HepG2 (cell line): Measurements from ENCODE around the gene PTGIR. TPM values are rescaled to one million over a fixed set of nuclear protein-coding genes. Genes with fewer than 3 reads are reported as not detected.

Source experiments
- BCL3 ChIP-seq: sonication (generic); formaldehyde crosslinking; IDR thresholded peaks from 2 replicates; pipeline ENCODE4 v1.5.1; 2020; ENCODE audit warnings: mild to moderate bottlenecking, missing genetic modification reagents, moderate library complexity
- DBP ChIP-seq: sonication (generic); formaldehyde crosslinking; IDR thresholded peaks from 2 replicates; pipeline ENCODE4 v1.4.0; 2020; ENCODE audit warnings: missing genetic modification reagents; ENCODE audit errors: not compliant biosample characterization
- EHMT2 ChIP-seq: fragments of 200-600 bp; sonication (generic); IDR thresholded peaks from 2 replicates; pipeline ENCODE4 v1.7.0; 2017; ENCODE audit warnings: antibody characterized with exemption, low read depth, low read length, borderline replicate concordance
- JDP2 ChIP-seq: sonication (generic); formaldehyde crosslinking; IDR thresholded peaks from 2 replicates; pipeline ENCODE4 v1.8.1; 2022; ENCODE audit warnings: missing genetic modification reagents, borderline replicate concordance
- KDM1A ChIP-seq: IDR thresholded peaks from 2 replicates; pipeline ENCODE4 v1.6.1; 2016; ENCODE audit warnings: missing compliant biosample characterization
- MATR3 ChIP-seq: sonication (generic); formaldehyde crosslinking; IDR thresholded peaks from 2 replicates; pipeline ENCODE4 v1.4.0; 2020; ENCODE audit warnings: missing genetic modification reagents
- NR0B2 ChIP-seq: sonication (generic); formaldehyde crosslinking; IDR thresholded peaks from 2 replicates; pipeline ENCODE4 v1.4.0; 2020; ENCODE audit warnings: mild to moderate bottlenecking, missing genetic modification reagents
- PLSCR1 ChIP-seq: sonication (generic); formaldehyde crosslinking; IDR thresholded peaks from 2 replicates; pipeline ENCODE4 v1.5.0; 2020; ENCODE audit warnings: missing genetic modification reagents, mild to moderate bottlenecking, borderline replicate concordance
- PRDM15 ChIP-seq: sonication (generic); formaldehyde crosslinking; IDR thresholded peaks from 2 replicates; pipeline ENCODE4 v1.4.0; 2020; ENCODE audit warnings: missing genetic modification reagents
- RAD21 ChIP-seq: fragments of 450-650 bp; formaldehyde crosslinking; IDR thresholded peaks from 2 replicates; pipeline ENCODE4 v1.5.0; 2020; ENCODE audit warnings: mild to moderate bottlenecking
- RBM22 ChIP-seq: fragments of 200-400 bp; formaldehyde crosslinking; optimal IDR thresholded peaks from 2 replicates; pipeline ENCODE3; 2017; ENCODE audit warnings: mild to moderate bottlenecking, low read length, moderate library complexity
- SAP130 ChIP-seq: IDR thresholded peaks from 2 replicates; pipeline ENCODE4 v1.6.1; 2016; ENCODE audit warnings: low read depth
- SMAD3 ChIP-seq: sonication (generic); formaldehyde crosslinking; IDR thresholded peaks from 2 replicates; pipeline ENCODE4 v1.4.0; 2020; ENCODE audit warnings: missing genetic modification reagents
- SMC3 ChIP-seq: IDR thresholded peaks from 2 replicates; pipeline ENCODE4 v1.6.1; 2011; ENCODE audit warnings: low read length, improper control_type of control experiment
- TBP ChIP-seq: sonication (generic); formaldehyde crosslinking; IDR thresholded peaks from 2 replicates; pipeline ENCODE4 v1.5.0; 2020; ENCODE audit warnings: missing genetic modification reagents
- ZFX ChIP-seq: sonication (generic); formaldehyde crosslinking; IDR thresholded peaks from 2 replicates; pipeline ENCODE4 v1.4.0; 2020; ENCODE audit warnings: mild to moderate bottlenecking, low read depth, missing genetic modification reagents, moderate library complexity
- ZNF224 ChIP-seq: sonication (generic); formaldehyde crosslinking; IDR thresholded peaks from 2 replicates; pipeline ENCODE4 v1.5.0; 2020; ENCODE audit warnings: mild to moderate bottlenecking, missing genetic modification reagents
- ZNF333 ChIP-seq: sonication (generic); formaldehyde crosslinking; IDR thresholded peaks from 2 replicates; pipeline ENCODE4 v1.4.0; 2020; ENCODE audit warnings: mild to moderate bottlenecking, missing genetic modification reagents, borderline replicate concordance
- ZNF414 ChIP-seq: sonication (generic); formaldehyde crosslinking; IDR thresholded peaks from 2 replicates; pipeline ENCODE4 v1.5.0; 2020; ENCODE audit warnings: missing genetic modification reagents
- ZNF691 ChIP-seq: sonication (generic); formaldehyde crosslinking; IDR thresholded peaks from 2 replicates; pipeline ENCODE4 v1.4.0; 2020; ENCODE audit warnings: missing genetic modification reagents, low read depth, mild to moderate bottlenecking, borderline replicate concordance
- ZNF772 ChIP-seq: sonication (generic); formaldehyde crosslinking; IDR thresholded peaks from 2 replicates; pipeline ENCODE4 v1.5.0; 2020; ENCODE audit warnings: mild to moderate bottlenecking, missing genetic modification reagents
- ZSCAN9 ChIP-seq: IDR thresholded peaks from 2 replicates; pipeline ENCODE4 v1.6.1; 2016; ENCODE audit warnings: borderline replicate concordance
- polyA plus RNA-seq, 8 experiments: library from polyadenylated mRNA; depleted of rRNA in 3 of 8; stranded (reverse) in 7 of 8; unstranded in 1 of 8; fragments of >200 nt; fragmentation: Illumina TruSeq in 4 of 8; extraction: Trizol in 4 of 8; gene quantifications; 2 replicates each; pipeline versions ENCODE4 v1.2.1 to v1.2.3, GENCODE V29; 2011 to 2016; ENCODE audit warnings: low read depth in 4 of 8, missing spikeins in 1 of 8, mixed read lengths in 1 of 8; ENCODE audit not compliant: insufficient read depth in 1 of 8
- total RNA-seq, 5 experiments: library from RNA; depleted of rRNA; stranded (reverse); fragments of >200 nt; fragmentation: Illumina TruSeq; extraction: Trizol; gene quantifications; 2 replicates each; pipeline ENCODE4 v1.2.3, GENCODE V29; 2016; ENCODE audit warnings: low read depth in 1 of 5

Gene PTGIR
- total and polyA plus RNA-seq, 2 of the 13 experiments (the other 11 are each of a cell fraction or from before 2014, with no cell fraction given) = not detected

GRCh38 chr19:46614114-46614722, 10.7 kb downstream of the PTGIR start (continued):
- no peak for TF ChIP-seq PLSCR1 (CRISPR knock-in tag)
- TF ChIP-seq KDM1A (CRISPR knock-in tag) = no peak
- no peak for TF ChIP-seq ZNF224
- TF ChIP-seq ZNF691 (CRISPR knock-in tag) = no peak
- TF ChIP-seq ZNF772 = no peak
- peak; percentile 72 for TF ChIP-seq RAD21 (CRISPR knock-in tag)
- TF ChIP-seq MATR3 = no peak
- TF ChIP-seq ZNF414 (CRISPR knock-in tag) = no peak
- no peak for TF ChIP-seq NR0B2 (CRISPR knock-in tag)
- no peak for TF ChIP-seq ZSCAN9 (CRISPR knock-in tag)
- no peak for TF ChIP-seq EHMT2
- no peak for TF ChIP-seq PRDM15 (CRISPR knock-in tag)
- peak; percentile 36; the same call in 1 of the 2 replicates for TF ChIP-seq SMAD3 (CRISPR knock-in tag)
- TF ChIP-seq TBP (CRISPR knock-in tag) = no peak
- TF ChIP-seq SMC3 = peak; percentile 65
- TF ChIP-seq ZNF333 (CRISPR knock-in tag) = no peak
- no peak for TF ChIP-seq BCL3 (CRISPR knock-in tag)
- no peak for TF ChIP-seq JDP2
- TF ChIP-seq DBP (CRISPR knock-in tag) = no peak
- peak; percentile 26; the same call in 1 of the 2 replicates for TF ChIP-seq SAP130 (CRISPR knock-in tag)
- TF ChIP-seq RBM22 = no peak
- TF ChIP-seq ZFX (CRISPR knock-in tag) = peak; percentile 49; the same call in 1 of the 2 replicates
